HEK293 (cell line): ENCODE results near the gene MOB4.

ENCODE experiments used
- CTCF ChIA-PET: fragments of 350-600 bp; formaldehyde crosslinking; extraction: SDS; loops from one replicate; lab custom pipeline; 2021; ENCODE audit warnings: antibody characterized with exemption; lab: Yijun Ruan, JAX
- POLR2A ChIA-PET: fragments of 300-600 bp; formaldehyde crosslinking; extraction: SDS; loops from one replicate; lab custom pipeline; 2020; ENCODE audit warnings: antibody characterized with exemption, inconsistent platforms; lab: Yijun Ruan, JAX
- H3K27ac ChIP-seq: fragments of 200-500 bp; sonication (Bioruptor generic); 2 replicates; pipeline ENCODE4 v1.5.1; 2014; ENCODE audit warnings: low read depth, low read length, control low read depth, inconsistent platforms; ENCODE audit errors: extremely low read depth
- H3K36me3 ChIP-seq, 2 experiments: fragments of 200-500 bp in 1 of 2; sonication (Bioruptor generic) in 1 of 2; 1 replicate in 1 of 2; 2 replicates in 1 of 2; pipeline ENCODE4 v1.5.1; 2014 to 2017; ENCODE audit warnings: inconsistent platforms in 2 of 2, low read length in 2 of 2; ENCODE audit not compliant: control insufficient read depth in 2 of 2, insufficient read depth in 1 of 2
- H3K4me1 ChIP-seq: fragments of 200-500 bp; sonication (Bioruptor generic); 2 replicates; pipeline ENCODE4 v1.5.1; 2014; ENCODE audit warnings: mild to moderate bottlenecking, low read length, inconsistent platforms; ENCODE audit not compliant: control insufficient read depth, insufficient read depth
- H3K4me3 ChIP-seq: 2 replicates; pipeline ENCODE4 v1.5.1; 2011; ENCODE audit warnings: low read depth, mild to moderate bottlenecking, control low read depth, low read length, moderate library complexity
- H3K9me3 ChIP-seq: fragments of 200-500 bp; sonication (Bioruptor generic); 2 replicates; pipeline ENCODE4 v1.5.1; 2014; ENCODE audit warnings: low read depth, low read length, inconsistent platforms; ENCODE audit not compliant: control insufficient read depth, insufficient read depth
- BCL11A ChIP-seq: fragments of 450-650 bp; formaldehyde crosslinking; IDR thresholded peaks from 2 replicates; pipeline ENCODE4 v1.5.1; 2016; ENCODE audit warnings: low read depth, missing biosample characterization, missing genetic modification characterization
- IKZF3 ChIP-seq: fragments of 450-650 bp; IDR thresholded peaks from 2 replicates; pipeline ENCODE4 v1.5.0; 2018; ENCODE audit warnings: missing biosample characterization, mild to moderate bottlenecking, missing genetic modification characterization, moderate library complexity
- OVOL3 ChIP-seq: fragments of 450-650 bp; formaldehyde crosslinking; IDR thresholded peaks from 2 replicates; pipeline ENCODE4 v1.5.1; 2016; ENCODE audit warnings: missing biosample characterization, missing genetic modification characterization
- SCRT2 ChIP-seq: fragments of 450-650 bp; formaldehyde crosslinking; IDR thresholded peaks from 2 replicates; pipeline ENCODE4 v1.5.1; 2016; ENCODE audit warnings: missing biosample characterization, missing genetic modification characterization
- WT1 ChIP-seq: fragments of 450-650 bp; formaldehyde crosslinking; IDR thresholded peaks from 2 replicates; pipeline ENCODE4 v1.5.1; 2016; ENCODE audit warnings: missing biosample characterization, missing genetic modification characterization
- ZBTB8A ChIP-seq: fragments of 450-650 bp; formaldehyde crosslinking; IDR thresholded peaks from 2 replicates; pipeline ENCODE4 v1.5.1; 2016; ENCODE audit warnings: missing biosample characterization, missing genetic modification characterization
- ZIC2 ChIP-seq: fragments of 450-650 bp; formaldehyde crosslinking; IDR thresholded peaks from 2 replicates; pipeline ENCODE4 v1.5.1; 2016; ENCODE audit warnings: missing biosample characterization, missing genetic modification characterization
- ZNF16 ChIP-seq: fragments of 450-650 bp; formaldehyde crosslinking; IDR thresholded peaks from 2 replicates; pipeline ENCODE4 v1.5.1; 2016; ENCODE audit warnings: low read depth, missing biosample characterization, missing genetic modification characterization
- ZNF211 ChIP-seq: fragments of 450-650 bp; formaldehyde crosslinking; IDR thresholded peaks from 2 replicates; pipeline ENCODE4 v1.5.1; 2016; ENCODE audit warnings: low read depth, missing biosample characterization, missing genetic modification characterization
- ZNF23 ChIP-seq: fragments of 450-650 bp; formaldehyde crosslinking; IDR thresholded peaks from 2 replicates; pipeline ENCODE4 v1.5.1; 2016; ENCODE audit warnings: missing biosample characterization, missing genetic modification characterization, borderline replicate concordance
- ZNF341 ChIP-seq: fragments of 450-650 bp; formaldehyde crosslinking; IDR thresholded peaks from 2 replicates; pipeline ENCODE4; 2016; ENCODE audit warnings: low read depth, missing biosample characterization, missing genetic modification characterization
- ZNF350 ChIP-seq: fragments of 450-650 bp; formaldehyde crosslinking; IDR thresholded peaks from 2 replicates; pipeline ENCODE4 v1.5.0; 2017; ENCODE audit warnings: missing biosample characterization, mild to moderate bottlenecking, missing genetic modification characterization
- ZNF404 ChIP-seq: fragments of 450-650 bp; formaldehyde crosslinking; IDR thresholded peaks from 2 replicates; pipeline ENCODE4 v1.5.1; 2017; ENCODE audit warnings: missing biosample characterization, missing genetic modification characterization
- ZNF561 ChIP-seq: fragments of 450-650 bp; IDR thresholded peaks from 2 replicates; pipeline ENCODE4 v1.5.1; 2018; ENCODE audit warnings: missing biosample characterization, missing genetic modification characterization, borderline replicate concordance
- ZNF596 ChIP-seq: fragments of 450-650 bp; IDR thresholded peaks from 2 replicates; pipeline ENCODE4 v1.5.0; 2018; ENCODE audit warnings: missing biosample characterization, mild to moderate bottlenecking, missing genetic modification characterization, moderate library complexity
- ZNF610 ChIP-seq: fragments of 450-650 bp; formaldehyde crosslinking; IDR thresholded peaks from 2 replicates; pipeline ENCODE4 v1.5.1; 2016; ENCODE audit warnings: missing biosample characterization, missing genetic modification characterization, borderline replicate concordance
- TF ChIP-seq, protein P1 (sequence below): fragments of 450-650 bp; formaldehyde crosslinking; IDR thresholded peaks from 2 replicates; pipeline ENCODE4 v1.5.1; 2016; ENCODE audit warnings: missing biosample characterization, missing genetic modification characterization
- TF ChIP-seq, protein P2 (sequence below): fragments of 450-650 bp; formaldehyde crosslinking; IDR thresholded peaks from 2 replicates; pipeline ENCODE4 v1.5.1; 2016; ENCODE audit warnings: missing biosample characterization, missing genetic modification characterization
- TF ChIP-seq, protein P3 (sequence below): fragments of 450-650 bp; IDR thresholded peaks from 2 replicates; pipeline ENCODE4 v1.5.1; 2018; ENCODE audit warnings: missing biosample characterization, missing genetic modification characterization
- TF ChIP-seq, protein P4 (sequence below): fragments of 450-650 bp; formaldehyde crosslinking; IDR thresholded peaks from 2 replicates; pipeline ENCODE4 v1.5.1; 2016; ENCODE audit warnings: missing biosample characterization, missing genetic modification characterization

MOB4 gene

DNA sequence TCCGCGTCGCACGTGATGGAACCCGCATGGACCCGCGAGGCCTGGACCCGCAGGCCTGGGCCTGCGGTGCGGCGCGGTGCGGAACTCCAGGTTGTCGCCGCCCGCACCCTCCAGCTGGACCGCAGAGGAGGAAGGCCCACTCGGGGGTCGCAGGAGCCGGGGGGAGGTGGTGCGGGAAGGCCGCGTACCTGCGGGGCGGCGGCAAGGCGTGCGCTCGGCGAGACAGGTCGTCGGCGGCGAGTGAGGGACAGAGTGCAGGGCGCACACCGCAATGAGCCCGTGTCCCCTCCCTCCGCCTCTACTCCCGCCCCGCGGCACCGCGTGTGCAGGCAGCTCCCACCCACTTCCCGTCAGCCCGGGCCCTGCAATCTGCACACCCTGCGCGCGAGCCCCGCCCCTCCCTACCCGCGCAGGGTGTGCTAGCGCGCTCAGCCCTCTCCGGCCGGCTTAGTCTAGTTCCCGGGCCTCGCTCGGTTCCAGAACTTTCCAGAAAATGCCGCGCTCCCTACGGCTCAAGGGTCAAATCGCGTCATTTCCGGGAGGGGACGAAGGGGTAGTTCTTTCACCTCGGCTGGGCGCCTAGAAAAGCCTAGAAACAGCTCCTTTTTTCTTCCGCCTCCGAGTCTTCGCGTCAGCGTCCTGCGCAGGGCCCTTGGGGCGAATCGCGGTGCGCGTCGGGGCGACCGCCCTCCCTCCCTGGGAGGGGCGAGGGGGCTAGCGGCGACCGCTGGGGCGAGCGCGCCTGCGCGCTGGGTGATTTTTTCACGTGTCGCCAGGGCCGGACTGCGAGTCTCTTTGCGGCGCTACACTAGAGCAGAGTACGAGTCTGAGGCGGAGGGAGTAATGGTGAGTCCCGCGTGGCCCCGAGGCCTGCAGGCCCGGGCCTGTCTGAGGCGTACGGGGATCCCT lies 16.0 kb upstream of the MOB4 start, which contains the start of the genes HSPD1 and HSPE1 (continued):
- TF ChIP-seq ZNF16 (tag by site-specific recombination) (no peak), ZBTB8A (peak; percentile 96), ZNF23 (tag by site-specific recombination) (no peak), ZNF341 (peak; percentile 76), ZIC2 (tag by site-specific recombination) (peak; percentile 77), ZNF610 (tag by site-specific recombination) (peak; percentile 75), ZNF561 (peak; percentile 96), BCL11A (tag by site-specific recombination) (peak; percentile 75), ZNF350 (tag by site-specific recombination) (no peak), ZNF596 (tag by site-specific recombination) (0 out of 2 replicates have a peak, but pooled peaks have one; percentile 51), ZNF211 (no peak), ZNF404 (tag by site-specific recombination) (no peak)
- TF ChIP-seq, protein P1, sequence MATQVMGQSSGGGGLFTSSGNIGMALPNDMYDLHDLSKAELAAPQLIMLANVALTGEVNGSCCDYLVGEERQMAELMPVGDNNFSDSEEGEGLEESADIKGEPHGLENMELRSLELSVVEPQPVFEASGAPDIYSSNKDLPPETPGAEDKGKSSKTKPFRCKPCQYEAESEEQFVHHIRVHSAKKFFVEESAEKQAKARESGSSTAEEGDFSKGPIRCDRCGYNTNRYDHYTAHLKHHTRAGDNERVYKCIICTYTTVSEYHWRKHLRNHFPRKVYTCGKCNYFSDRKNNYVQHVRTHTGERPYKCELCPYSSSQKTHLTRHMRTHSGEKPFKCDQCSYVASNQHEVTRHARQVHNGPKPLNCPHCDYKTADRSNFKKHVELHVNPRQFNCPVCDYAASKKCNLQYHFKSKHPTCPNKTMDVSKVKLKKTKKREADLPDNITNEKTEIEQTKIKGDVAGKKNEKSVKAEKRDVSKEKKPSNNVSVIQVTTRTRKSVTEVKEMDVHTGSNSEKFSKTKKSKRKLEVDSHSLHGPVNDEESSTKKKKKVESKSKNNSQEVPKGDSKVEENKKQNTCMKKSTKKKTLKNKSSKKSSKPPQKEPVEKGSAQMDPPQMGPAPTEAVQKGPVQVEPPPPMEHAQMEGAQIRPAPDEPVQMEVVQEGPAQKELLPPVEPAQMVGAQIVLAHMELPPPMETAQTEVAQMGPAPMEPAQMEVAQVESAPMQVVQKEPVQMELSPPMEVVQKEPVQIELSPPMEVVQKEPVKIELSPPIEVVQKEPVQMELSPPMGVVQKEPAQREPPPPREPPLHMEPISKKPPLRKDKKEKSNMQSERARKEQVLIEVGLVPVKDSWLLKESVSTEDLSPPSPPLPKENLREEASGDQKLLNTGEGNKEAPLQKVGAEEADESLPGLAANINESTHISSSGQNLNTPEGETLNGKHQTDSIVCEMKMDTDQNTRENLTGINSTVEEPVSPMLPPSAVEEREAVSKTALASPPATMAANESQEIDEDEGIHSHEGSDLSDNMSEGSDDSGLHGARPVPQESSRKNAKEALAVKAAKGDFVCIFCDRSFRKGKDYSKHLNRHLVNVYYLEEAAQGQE = peak; percentile 39; the same call in 1 of the 2 replicates
- TF ChIP-seq, protein P2, sequence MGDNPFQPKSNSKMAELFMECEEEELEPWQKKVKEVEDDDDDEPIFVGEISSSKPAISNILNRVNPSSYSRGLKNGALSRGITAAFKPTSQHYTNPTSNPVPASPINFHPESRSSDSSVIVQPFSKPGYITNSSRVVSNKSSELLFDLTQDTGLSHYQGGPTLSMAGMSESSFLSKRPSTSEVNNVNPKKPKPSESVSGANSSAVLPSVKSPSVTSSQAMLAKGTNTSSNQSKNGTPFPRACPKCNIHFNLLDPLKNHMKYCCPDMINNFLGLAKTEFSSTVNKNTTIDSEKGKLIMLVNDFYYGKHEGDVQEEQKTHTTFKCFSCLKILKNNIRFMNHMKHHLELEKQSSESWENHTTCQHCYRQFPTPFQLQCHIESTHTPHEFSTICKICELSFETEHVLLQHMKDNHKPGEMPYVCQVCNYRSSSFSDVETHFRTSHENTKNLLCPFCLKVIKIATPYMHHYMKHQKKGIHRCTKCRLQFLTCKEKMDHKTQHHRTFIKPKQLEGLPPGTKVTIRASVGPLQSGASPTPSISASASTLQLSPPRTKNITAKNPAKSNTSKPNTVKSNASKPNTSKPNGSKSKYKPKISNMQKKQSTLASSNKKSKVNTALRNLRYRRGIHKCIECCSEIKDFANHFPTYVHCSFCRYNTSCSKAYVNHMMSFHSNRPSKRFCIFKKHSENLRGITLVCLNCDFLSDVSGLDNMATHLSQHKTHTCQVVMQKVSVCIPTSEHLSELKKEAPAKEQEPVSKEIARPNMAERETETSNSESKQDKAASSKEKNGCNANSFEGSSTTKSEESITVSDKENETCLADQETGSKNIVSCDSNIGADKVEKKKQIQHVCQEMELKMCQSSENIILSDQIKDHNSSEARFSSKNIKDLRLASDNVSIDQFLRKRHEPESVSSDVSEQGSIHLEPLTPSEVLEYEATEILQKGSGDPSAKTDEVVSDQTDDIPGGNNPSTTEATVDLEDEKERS (tag by site-specific recombination) = peak; percentile 53

DNA sequence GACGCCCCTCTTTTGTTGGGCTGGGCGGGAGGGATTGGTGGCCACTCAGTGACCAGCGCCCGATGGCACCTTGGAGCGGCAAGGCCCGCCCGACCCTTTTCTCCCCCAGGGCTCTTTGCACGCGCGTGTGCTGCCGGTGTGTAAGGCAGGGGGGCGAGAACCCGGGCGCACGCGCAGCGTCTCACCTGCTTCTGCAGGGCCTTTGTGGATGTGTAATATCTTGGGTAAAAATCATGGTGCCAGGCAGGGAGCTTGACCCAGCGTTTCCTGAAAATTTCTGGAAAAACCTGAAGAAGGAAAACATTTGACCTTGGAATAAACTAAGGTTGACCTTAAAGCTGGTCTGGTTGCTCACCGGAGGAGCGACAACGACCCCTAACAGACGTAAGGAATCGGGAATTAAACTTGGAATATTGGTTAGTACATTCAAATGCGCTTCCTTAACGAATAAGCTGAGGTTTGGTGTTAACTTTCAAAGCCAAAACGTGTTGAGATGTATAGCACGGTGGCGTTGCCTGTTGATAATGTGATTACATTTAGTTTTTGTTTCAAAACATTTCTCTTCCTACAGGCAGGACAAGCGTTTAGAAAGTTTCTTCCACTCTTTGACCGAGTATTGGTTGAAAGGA lies 15.2 kb upstream of the MOB4 start:
- ChIA-PET CTCF (interaction anchor here (0.6 to 1.1 kb wide), 4 partner anchors 12 to 34 kb away, joined by 3 to 4 read pairs (median 4); no protein-coding TSS in a partner anchor), POLR2A (interaction anchor here (0.9 to 5.4 kb wide), 15 partner anchors 9 to 702 kb away, joined by 3 to 85 read pairs (median 5); partner anchors contain the start of genes COQ10B, MARS2, MOB4 and SF3B1)
- Histone ChIP-seq H3K9me3 (no peaks in the 10 kb centered on the region), H3K36me3 (peaks cover 39 to 71% of the 10 kb centered on the region in 2 experiments), H3K27ac (peak overlapping the region; percentile 92), H3K4me3 (peak overlapping the region; percentile 93), H3K4me1 (peaks cover 12% of the 10 kb centered on the region; the same call in 1 of the 2 replicates)
- TF ChIP-seq SCRT2 (tag by site-specific recombination) = peak; percentile 64
- no peak for TF ChIP-seq OVOL3
- TF ChIP-seq IKZF3 = peak; percentile 48; the same call in 1 of the 2 replicates
- TF ChIP-seq WT1 (tag by site-specific recombination) = no peak
- TF ChIP-seq, protein P3, sequence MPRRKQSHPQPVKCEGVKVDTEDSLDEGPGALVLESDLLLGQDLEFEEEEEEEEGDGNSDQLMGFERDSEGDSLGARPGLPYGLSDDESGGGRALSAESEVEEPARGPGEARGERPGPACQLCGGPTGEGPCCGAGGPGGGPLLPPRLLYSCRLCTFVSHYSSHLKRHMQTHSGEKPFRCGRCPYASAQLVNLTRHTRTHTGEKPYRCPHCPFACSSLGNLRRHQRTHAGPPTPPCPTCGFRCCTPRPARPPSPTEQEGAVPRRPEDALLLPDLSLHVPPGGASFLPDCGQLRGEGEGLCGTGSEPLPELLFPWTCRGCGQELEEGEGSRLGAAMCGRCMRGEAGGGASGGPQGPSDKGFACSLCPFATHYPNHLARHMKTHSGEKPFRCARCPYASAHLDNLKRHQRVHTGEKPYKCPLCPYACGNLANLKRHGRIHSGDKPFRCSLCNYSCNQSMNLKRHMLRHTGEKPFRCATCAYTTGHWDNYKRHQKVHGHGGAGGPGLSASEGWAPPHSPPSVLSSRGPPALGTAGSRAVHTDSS (tag by site-specific recombination) = 0 out of 2 replicates have a peak, but pooled peaks have one; percentile 12
- TF ChIP-seq, protein P4, sequence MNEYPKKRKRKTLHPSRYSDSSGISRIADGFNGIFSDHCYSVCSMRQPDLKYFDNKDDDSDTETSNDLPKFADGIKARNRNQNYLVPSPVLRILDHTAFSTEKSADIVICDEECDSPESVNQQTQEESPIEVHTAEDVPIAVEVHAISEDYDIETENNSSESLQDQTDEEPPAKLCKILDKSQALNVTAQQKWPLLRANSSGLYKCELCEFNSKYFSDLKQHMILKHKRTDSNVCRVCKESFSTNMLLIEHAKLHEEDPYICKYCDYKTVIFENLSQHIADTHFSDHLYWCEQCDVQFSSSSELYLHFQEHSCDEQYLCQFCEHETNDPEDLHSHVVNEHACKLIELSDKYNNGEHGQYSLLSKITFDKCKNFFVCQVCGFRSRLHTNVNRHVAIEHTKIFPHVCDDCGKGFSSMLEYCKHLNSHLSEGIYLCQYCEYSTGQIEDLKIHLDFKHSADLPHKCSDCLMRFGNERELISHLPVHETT = no peak
